CD4-positive, alpha-beta T cell treated with Interleukin-21 for 1 hour (primary cell): ENCODE results near the gene MRC2.
"Not testable (repeated sequence)": the region's sequence is repeated elsewhere in the genome, so short reads cannot be mapped to it uniquely, and the experiment has no call there.

ENCODE experiments used
- DNase-seq: peaks from one replicate; pipeline ENCODE4 v3.0.0-alpha.2; 2020

Gene MRC2, protein sequence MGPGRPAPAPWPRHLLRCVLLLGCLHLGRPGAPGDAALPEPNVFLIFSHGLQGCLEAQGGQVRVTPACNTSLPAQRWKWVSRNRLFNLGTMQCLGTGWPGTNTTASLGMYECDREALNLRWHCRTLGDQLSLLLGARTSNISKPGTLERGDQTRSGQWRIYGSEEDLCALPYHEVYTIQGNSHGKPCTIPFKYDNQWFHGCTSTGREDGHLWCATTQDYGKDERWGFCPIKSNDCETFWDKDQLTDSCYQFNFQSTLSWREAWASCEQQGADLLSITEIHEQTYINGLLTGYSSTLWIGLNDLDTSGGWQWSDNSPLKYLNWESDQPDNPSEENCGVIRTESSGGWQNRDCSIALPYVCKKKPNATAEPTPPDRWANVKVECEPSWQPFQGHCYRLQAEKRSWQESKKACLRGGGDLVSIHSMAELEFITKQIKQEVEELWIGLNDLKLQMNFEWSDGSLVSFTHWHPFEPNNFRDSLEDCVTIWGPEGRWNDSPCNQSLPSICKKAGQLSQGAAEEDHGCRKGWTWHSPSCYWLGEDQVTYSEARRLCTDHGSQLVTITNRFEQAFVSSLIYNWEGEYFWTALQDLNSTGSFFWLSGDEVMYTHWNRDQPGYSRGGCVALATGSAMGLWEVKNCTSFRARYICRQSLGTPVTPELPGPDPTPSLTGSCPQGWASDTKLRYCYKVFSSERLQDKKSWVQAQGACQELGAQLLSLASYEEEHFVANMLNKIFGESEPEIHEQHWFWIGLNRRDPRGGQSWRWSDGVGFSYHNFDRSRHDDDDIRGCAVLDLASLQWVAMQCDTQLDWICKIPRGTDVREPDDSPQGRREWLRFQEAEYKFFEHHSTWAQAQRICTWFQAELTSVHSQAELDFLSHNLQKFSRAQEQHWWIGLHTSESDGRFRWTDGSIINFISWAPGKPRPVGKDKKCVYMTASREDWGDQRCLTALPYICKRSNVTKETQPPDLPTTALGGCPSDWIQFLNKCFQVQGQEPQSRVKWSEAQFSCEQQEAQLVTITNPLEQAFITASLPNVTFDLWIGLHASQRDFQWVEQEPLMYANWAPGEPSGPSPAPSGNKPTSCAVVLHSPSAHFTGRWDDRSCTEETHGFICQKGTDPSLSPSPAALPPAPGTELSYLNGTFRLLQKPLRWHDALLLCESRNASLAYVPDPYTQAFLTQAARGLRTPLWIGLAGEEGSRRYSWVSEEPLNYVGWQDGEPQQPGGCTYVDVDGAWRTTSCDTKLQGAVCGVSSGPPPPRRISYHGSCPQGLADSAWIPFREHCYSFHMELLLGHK (N-terminal part only)

DNA sequence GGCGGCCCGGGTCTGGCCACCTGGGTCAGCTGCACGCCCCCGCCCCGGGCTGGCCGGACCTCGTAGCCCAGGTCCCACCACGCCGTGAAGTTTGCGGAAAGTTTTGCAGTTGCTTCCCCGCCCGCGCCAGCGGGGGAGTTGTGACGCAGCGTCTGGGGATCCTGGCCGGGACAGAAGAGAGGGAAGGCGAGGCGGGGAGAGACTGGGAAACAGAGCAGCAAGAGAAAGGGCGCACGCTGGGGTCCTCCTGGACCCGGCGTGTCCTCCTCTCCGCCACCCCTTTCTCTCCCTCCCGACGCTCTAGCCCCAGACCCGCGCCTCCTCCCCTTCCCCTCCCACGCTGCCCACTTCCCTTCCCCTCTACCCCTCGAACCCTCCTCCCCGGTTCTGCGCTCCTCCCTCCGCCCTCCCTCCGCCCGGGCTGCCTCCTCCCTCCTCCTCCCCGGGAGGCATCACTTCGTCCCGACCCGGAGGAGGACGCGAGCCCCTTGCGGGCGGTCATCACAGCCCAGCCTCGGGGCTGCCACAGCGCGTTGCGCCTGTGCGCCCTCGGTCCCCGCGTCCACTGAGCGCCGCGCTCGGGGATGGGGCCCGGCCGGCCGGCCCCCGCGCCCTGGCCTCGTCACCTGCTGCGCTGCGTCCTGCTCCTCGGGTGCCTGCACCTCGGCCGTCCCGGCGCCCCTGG, at the start of gene MRC2:
TSS of gene MRC2 (plus strand) at position 452 of the 685 bp plus-strand sequence. CDS start at position 585, 133 bp downstream.
- DNase-seq, result peak; percentile 21

DNA sequence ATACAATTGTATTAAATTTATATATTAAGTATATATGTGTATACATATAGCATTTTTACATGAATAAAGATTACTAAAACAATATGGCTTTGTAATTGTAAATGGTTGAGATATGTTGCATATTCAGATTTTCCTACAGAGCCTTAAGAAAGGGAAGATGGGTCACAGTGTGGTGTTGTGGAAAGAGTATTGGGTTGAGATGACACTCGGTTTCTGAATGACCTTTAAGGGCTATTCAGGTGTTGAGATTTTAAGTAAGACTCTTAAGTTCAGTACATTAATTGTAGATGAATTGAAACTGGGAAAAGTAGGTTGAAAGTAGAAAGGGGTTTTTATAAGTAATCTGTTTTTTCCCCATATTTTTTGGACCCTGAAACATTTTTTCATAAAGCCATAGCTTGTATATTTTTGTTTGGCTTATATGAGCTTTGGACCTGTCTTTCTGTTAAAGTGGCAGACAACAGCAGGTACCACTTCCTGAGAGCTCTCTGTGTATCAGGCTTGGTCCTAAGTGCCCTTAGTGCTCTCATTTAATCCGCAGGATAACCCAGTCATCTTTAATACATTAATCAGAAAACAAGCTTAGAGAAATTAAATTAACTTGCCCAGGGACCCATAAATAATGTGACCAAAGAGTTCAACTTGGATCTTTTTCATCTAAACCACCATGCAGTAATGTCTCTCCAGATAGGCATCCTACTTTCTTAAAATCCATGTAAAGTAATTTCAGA, 48.5 kb upstream of the MRC2 start:
- DNase-seq, result no peak

DNA sequence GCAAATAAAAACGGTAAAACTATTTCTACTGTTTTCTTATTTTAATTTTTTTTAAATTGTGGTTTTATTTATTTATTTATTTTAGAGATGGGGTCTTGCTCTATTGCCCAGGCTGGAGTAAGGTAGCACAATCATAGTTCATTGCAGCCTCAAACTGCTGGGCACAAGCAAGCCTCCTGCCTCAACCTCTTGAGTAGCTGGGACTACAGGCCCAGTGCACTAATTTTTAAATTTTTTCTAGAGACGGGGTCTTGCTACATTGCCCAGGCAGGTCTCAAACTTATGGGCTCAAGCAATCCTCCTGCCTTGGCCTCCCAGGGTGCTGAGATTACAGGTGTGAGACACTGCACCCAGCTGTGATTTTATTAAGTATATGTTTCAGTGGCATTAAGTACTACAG, 46.5 kb upstream of the MRC2 start:
- DNase-seq, result no peak

DNA sequence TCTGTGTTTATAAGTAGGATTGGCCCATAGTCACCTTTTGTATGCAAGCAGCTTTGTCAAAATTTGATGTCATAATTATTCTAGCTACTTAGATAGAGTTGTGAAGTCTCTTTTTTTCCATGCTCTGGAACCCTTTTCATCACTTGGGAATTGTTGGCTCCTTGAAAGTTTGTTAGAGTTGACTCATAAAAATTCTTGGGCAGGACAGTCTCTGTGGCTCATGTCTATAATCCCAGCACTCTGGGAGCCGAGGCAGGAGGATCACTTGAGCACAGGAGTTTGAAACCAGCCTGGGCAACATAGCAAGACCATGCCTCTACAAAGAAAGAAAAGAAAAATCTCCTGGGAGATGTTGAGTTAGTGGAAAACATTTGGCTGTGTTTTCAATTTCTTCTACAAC, 45.7 kb upstream of the MRC2 start:
- DNase-seq, result no peak

DNA sequence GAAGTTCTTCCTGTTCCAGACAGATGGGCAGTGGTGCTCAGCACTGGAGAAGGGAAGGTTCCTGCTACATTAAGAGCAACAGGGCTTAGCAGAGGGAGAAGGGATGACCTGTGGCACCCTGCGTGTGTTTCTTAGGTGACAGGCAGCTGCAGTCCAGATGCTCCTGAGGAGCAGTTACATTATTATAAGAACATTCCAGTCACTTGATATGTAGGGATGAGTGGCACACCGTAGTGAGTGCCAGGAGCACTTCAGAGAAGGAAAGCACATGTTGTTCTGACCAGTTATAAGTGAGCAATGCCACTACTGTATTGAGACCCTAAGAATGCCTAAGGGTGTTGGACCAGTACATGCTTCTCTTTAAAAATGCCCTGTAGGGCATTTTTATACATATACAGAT, 39.9 kb upstream of the MRC2 start:
- DNase-seq, result no peak

DNA sequence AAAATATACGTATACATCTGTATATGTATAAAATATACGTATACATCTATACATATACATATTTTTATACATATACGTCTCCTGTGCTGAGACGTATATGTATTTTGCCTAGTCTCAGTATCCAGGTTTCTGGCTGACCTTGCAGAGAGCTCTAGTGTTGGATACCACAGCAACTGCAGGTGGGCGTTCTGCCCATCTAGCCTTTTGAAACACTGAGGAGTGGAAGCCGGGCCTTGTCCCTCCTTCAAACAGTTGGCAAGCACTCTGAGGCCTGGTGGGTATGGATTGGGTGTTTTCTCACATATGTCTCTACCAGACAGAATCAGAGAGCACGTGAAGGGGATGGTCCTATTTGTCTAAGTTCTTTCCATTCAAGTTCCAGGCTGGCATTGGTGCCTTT, 39.4 kb upstream of the MRC2 start:
- DNase-seq, result no peak

DNA sequence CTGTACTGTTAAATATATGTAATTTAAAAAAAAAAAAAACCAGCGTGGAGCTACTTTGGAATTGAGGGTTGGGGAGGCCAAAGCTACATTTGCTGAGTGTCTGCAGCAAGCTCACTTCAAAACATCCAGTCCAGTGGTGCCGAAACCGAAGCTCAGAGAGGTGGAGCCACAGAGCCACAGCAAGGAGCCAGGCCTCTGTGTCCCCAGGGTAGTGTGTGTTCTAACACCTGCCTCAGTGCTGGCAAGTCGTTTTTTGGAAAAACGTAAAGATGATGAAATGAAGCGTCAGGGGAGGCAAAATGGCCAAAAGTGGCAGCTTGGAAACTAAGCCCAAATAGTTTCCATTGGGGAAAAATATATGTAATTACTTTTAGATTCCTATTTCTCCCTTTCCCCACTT, 36.1 kb upstream of the MRC2 start:
- DNase-seq, result no peak

DNA sequence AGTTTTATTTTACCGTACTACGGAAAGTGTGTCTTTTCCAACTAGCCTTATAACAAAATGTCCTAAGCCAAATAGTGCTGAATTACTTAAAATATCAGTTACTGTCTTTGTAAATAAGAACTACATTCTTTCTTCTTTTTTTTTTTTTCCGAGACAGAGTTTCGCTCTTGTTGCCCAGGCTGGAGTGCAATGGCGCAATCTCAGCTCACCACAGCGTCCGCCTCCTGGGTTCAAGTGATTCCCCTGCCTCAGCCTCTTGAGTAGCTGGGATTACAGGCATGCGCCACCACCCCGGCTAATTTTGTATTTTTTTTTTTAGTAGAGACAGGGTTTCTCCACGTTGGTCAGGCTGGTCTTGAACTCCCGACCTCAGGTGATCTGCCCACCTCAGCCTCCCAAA, 35.6 kb upstream of the MRC2 start:
- not testable (repeated sequence) for DNase-seq

DNA sequence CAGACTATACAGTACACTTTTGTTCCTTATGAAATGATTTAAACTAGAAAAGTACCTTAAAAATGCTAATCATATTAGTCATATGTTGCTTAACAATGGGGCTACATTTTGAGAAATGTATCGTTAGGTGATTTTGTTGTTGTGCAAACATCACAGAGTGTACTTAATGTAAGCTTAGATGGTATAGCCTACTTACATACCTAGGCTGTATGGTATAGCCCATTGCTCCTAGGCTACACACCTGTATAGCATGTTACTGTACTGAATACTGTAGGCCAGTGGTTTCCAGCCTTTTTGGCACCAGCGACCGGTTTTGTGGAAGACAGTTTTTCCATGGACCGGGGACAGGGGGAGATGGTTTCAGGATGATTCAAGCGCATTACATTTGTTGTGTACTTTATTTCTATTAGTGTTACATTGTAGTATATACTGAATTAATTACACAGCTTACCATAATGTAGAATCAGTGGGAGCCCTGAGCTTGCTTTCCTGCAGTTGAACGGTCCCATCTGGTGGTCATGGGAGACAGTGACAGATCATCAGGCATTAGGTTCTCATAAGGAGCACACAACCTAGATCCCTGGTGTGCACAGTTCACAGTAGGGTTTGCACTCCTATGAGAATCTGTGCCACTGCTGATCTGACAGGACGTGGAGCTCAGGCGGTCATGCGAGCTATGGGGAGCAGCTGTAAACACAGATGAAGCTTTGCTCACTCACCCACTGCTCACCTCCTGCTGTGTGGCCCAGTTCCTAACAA, 35.0 kb upstream of the MRC2 start:
- DNase-seq, result no peak

DNA sequence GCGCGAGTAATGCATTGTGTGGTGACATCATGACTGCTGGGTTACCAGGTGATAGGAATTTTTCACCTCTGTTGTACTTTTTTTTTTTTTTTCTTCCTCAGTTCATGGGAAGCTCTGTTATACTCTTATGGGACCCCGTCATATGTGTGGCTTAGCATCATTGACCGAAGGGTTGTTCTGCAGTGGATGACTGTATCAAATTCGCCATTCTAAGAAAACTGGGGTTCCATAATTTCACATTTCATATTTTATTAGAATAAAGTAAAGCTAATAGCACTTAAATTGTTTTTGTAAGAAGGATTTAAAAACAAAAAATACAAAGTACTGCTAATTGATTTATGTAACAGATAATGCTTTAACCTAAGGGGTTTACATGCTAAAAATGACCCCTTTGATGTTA, 32.0 kb upstream of the MRC2 start:
- DNase-seq, result no peak

DNA sequence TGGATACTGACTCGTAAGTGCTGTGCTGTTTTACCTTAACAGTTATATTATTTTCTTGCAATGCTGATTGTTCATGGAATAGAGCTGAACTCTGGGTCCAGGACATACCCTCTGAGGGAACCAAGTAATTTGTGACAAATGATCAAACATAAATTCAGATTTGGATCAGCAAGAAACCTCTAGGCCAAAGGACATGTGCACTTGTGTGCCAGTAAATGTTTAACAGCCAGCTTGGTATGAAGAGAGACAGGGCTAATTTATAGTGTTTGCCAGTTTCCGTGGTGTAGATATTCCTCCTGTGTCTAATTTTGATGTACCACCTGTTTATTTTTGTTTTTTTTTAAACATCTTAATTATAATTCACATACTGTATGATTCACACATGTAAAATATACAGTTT, 30.8 kb upstream of the MRC2 start:
- no peak for DNase-seq

DNA sequence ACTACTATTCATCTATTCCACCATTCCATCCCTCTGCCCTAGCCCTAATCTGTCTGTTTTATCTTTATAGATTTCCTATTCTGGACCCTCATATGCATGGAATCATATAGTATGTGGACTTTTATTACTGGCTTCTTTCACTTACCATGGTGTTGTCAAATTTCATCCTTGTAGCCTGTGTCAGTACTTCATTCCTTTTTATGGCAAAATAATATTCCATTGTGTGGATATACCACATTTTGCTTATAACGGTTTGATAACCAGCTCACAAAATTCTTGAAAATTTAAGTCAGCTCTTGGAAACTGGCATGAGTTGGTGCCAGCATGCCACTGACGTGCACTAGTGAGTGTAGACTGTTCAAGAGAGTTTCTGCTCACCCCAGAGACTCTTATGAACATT, 30.3 kb upstream of the MRC2 start:
- DNase-seq, result no peak

DNA sequence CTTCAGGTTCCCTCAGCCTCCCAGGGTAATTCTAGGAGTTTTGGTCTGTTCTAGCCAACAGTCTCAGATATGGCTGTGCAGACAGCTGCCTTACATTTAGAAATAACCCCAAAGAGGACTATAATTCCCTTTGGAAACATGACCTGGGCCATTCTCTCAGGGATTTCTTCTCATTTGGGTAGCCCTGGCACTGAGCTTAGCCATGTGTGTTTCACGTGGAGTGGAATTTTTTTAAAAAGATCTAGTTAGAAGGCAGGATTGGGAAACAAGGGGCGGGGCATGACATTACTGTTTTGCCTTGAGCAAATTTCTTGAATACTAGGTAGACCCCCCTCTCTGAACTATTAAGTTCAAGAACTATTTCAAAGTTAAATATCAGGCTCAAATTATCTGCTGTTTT, 29.6 kb upstream of the MRC2 start:
- no peak for DNase-seq

DNA sequence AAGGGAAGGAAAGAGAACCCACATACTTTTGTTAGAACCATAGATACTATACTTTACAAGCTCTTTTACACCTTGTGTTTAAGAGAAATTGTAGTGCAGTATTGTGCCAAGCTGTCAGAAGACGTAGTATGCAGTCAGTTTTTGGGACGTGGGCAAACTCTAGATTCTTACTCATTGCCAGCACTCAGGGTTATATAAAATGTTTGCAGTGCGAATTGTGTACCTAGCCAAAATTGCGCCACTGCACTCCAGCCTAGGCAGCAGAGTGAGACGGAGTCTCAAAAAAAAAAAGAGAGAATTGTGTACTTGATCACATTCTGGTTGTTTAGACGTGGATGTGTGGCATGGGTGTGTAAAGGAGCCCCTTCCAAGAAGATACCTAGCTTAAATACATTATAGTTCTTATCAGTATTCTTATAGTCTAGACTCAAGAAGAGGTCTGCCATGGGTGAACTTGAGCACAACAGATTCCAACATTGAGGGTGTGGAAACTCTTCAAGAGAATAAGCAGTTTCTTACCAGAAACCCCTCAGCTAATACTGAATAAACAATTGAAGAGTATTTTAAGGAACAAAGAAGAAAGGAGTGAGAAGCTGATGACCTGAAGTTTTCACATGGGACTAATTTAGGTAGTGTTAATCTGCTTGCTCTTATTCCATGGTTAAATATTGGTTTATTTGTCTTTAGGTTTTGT, 27.4 kb upstream of the MRC2 start:
- no peak for DNase-seq

DNA sequence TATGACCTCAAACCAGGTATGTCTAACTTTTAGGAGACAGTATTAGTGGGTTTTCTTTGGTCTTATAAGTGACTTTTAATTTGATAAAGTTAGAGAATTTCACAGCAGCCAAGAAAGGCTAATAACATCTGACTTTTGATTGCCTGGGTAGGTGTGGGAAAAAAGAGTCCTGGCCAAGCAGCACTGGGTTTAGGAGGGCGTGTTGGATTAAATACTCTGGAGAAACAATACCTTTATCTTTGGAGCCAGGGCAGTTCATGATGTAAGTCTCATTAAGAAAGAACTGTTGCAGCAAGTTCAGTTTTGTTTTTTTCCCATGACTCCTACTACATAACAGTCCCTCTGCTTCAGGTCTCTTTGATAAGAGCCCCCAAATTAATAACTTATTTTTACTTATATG, 26.7 kb upstream of the MRC2 start:
- no peak for DNase-seq

DNA sequence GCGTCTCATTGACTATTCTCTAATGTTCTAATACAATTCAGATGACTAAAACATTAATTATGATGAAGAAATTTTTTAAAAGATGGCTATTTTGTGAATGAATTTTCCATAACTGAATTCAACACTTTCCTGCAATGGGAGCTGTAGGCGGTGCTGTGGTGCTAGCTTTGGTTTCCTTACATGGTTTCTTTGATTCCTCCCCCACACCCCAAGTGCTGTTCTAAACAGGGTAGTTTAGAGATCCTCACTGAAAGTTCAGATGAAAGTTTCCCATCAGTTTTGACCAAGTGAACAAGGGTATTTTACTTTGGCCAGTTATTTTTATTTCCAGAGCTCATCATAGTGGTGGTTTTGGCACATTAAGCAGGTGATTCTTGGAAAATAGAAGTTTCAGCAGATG, 26.0 kb upstream of the MRC2 start:
- no peak for DNase-seq

DNA sequence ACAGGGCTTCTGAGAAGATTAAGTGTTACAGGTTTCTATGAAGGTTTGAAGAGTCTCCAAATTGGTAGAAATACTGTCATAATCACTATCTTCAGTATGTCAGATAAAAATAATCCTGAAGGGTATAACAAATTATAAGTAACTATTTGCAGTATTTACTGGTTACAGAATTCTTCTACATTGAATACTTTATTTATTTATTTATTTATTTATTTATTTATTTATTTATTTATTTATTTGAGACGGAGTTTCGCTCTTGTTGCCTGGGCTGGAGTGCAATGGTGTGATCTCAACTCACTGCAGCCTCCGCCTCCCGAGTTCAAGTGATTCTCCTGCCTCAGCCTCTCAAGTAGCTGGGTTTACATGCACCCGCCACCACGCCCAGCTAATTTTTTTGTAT, 23.7 kb upstream of the MRC2 start:
- DNase-seq, result not testable (repeated sequence)

DNA sequence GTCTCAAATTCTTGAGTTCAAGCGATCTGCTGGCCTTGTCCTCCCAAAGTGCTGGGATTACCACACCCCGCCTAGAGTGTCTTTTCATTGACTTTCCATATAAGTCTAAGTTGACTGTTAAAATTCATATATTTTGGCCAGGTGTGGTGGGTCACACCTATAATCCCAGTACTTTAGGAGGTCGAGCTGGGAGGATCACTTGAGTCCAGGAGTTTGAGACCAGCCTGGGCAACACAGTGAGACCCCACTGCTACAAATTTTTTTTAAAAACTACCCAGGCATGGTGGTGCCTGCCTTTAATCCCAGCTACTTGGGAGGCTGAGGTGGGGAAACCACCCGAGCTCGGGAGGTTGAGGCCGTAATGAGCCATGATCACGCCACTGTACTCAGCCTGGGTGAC, 21.9 kb upstream of the MRC2 start:
- no peak for DNase-seq

DNA sequence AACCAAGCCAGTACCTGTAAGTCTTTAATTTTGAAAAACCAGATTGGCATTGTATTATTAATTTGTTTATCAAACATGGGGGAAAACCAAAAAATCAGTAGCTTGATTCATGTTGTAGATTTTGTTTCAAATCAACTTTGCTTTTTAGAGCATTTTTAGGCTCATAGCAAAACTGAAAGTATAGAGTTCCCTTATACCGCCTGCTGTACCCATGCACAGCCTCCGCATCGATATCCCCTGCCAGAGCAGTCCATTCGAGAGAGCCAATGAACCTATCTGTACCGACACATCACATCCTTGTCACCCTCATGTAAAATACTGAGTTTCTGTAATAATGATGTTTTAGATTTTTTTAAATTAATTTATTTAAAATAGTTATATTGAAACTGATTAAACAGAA, 16.2 kb upstream of the MRC2 start:
- peak; percentile 29 for DNase-seq

DNA sequence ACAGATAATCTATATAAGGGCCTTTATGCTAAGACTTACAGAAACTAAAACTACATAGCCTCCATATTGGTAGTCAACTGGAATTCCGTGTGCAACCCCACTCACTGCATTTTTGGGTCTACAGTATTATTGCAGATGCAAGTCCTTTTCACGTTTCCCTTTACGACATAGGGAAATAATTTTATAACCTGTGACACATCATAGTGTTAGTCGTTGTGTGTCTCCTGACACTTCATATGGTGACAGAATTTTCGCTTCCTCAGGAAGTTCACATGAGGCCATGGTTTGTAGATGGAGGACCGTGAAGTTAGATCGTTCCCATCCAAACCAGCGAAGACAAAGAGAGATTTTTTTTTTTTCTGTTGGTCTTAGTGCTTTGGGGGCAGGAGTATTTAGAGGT, 15.7 kb upstream of the MRC2 start:
- DNase-seq, result peak; percentile 23

DNA sequence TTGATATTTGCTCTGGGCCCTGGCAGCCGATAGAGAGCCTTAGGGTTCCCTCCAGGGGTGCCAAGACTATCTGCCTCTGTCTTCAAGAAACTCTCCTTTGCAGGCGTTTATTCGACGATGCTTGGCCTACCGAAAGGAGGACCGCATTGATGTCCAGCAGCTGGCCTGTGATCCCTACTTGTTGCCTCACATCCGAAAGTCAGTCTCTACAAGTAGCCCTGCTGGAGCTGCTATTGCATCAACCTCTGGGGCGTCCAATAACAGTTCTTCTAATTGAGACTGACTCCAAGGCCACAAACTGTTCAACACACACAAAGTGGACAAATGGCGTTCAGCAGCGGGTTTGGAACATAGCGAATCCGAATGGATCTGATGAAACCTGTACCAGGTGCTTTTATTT, 15.2 kb upstream of the MRC2 start:
- DNase-seq, result not testable (repeated sequence)
